ENCODE measurements around the gene CHRNB4.

The CHRNB4 gene

DNA sequence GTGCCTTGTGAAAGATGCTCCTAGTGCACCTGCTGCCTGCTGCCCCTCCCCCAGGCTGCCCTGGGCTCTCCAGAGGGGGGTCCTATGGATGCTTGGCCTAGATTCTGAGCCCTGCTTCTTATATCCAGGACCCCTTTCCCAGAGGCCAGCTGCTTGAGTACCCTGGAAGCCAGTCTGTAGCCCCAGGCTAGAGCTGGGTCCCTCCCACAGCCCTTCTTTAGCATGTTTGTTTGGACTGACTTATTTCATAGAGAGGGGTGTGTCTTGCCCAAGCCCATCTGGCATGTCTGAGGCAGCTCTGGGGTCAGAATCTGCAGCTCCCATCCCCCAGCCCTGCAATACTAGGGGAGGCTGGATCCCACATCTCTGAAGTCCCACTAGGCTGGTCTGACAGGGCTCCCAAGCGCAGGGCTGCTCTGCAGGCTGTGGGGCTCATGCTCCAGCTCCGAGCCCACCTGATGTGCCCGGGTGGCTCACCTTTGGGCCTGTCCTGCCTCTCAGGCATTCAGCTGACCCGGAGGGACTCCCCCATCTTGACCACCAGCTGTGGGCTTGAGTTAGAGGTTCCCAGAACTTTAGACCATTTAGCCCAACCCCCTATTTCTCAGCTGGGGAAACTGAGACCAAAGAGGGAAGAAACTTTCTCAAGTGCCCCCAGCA is 3.1 kb downstream of the CHRNB4 start:
- no peak for TF ChIP-seq SIN3A (IDR thresholded peaks at IDR 0.05; ENCODE audit: borderline replicate concordance, insufficient read depth, low read length)
- no peak for TF ChIP-seq TAF1 (IDR thresholded peaks at IDR 0.05; ENCODE audit: borderline replicate concordance, insufficient read depth, low read length)
- TF ChIP-seq, protein P1, sequence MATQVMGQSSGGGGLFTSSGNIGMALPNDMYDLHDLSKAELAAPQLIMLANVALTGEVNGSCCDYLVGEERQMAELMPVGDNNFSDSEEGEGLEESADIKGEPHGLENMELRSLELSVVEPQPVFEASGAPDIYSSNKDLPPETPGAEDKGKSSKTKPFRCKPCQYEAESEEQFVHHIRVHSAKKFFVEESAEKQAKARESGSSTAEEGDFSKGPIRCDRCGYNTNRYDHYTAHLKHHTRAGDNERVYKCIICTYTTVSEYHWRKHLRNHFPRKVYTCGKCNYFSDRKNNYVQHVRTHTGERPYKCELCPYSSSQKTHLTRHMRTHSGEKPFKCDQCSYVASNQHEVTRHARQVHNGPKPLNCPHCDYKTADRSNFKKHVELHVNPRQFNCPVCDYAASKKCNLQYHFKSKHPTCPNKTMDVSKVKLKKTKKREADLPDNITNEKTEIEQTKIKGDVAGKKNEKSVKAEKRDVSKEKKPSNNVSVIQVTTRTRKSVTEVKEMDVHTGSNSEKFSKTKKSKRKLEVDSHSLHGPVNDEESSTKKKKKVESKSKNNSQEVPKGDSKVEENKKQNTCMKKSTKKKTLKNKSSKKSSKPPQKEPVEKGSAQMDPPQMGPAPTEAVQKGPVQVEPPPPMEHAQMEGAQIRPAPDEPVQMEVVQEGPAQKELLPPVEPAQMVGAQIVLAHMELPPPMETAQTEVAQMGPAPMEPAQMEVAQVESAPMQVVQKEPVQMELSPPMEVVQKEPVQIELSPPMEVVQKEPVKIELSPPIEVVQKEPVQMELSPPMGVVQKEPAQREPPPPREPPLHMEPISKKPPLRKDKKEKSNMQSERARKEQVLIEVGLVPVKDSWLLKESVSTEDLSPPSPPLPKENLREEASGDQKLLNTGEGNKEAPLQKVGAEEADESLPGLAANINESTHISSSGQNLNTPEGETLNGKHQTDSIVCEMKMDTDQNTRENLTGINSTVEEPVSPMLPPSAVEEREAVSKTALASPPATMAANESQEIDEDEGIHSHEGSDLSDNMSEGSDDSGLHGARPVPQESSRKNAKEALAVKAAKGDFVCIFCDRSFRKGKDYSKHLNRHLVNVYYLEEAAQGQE (IDR thresholded peaks at IDR 0.05; ENCODE audit: insufficient read depth in 1 of 2, low read depth in 2 of 2, low read length in 2 of 2) = no peak
- no peak for TF ChIP-seq FOXP2 (optimal IDR thresholded peaks at IDR 0.05; ENCODE audit: borderline replicate concordance, extremely low read depth, extremely low read length, insufficient read depth)
- no peak for TF ChIP-seq POLR2AphosphoS5 (IDR thresholded peaks at IDR 0.05; ENCODE audit: low read depth, low read length)

DNA sequence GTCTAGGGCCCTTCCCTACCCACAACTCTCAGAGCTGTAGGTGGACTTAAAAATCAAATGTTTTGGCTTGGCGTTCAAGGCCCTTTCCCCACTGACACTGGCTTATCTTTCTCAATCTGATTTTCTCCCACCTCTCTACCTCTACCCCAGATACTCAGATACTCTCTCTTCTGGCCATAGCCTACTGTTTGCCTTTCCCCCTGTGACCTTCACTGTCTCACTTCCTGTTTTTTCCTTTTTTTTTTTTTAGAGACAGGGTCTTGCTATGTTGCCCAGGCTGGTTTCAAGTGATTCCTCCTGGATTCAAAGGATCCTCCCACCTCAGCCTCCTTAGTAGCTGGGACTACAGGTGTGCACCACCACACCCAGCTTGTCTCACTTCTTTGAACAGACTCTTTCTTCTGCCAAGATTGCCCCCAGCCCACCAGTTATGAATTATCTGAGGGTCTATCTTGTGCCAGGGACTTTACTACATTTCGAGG is 4.6 kb downstream of the CHRNB4 start:
- TF ChIP-seq SIN3A (IDR thresholded peaks at IDR 0.05; ENCODE audit: borderline replicate concordance, insufficient read depth, low read length) = no peak

DNA sequence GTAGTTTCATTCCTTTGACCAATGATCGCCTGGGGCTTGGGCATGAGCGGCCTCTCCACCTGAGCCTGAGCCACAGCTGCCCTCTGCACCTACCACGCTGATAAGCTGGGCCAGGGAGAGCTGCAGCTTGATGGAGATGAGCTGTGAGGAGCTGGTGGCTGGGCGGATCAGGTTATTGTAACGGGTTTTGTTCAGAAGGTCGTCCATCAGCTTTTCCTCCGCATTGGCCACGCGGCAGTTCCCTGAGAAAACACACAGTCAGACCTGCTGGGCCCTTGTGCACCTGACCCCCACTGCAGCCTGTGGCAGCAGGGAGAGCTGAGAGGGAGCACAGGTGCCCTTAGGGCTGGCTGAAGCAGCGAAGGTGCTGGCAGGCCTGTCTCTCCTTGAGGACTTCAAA is 5.7 kb downstream of the CHRNB4 start:
- no peak for TF ChIP-seq SIN3A (IDR thresholded peaks at IDR 0.05; ENCODE audit: borderline replicate concordance, insufficient read depth, low read length)
- no peak for TF ChIP-seq TAF1 (IDR thresholded peaks at IDR 0.05; ENCODE audit: borderline replicate concordance, insufficient read depth, low read length)
- TF ChIP-seq POLR2AphosphoS5 (IDR thresholded peaks at IDR 0.05; ENCODE audit: low read depth, low read length) = no peak
- TF ChIP-seq, protein P1 (IDR thresholded peaks at IDR 0.05; ENCODE audit: insufficient read depth in 1 of 2, low read depth in 2 of 2, low read length in 2 of 2) = no peak
- TF ChIP-seq FOXP2 (optimal IDR thresholded peaks at IDR 0.05; ENCODE audit: borderline replicate concordance, extremely low read depth, extremely low read length, insufficient read depth) = no peak

DNA sequence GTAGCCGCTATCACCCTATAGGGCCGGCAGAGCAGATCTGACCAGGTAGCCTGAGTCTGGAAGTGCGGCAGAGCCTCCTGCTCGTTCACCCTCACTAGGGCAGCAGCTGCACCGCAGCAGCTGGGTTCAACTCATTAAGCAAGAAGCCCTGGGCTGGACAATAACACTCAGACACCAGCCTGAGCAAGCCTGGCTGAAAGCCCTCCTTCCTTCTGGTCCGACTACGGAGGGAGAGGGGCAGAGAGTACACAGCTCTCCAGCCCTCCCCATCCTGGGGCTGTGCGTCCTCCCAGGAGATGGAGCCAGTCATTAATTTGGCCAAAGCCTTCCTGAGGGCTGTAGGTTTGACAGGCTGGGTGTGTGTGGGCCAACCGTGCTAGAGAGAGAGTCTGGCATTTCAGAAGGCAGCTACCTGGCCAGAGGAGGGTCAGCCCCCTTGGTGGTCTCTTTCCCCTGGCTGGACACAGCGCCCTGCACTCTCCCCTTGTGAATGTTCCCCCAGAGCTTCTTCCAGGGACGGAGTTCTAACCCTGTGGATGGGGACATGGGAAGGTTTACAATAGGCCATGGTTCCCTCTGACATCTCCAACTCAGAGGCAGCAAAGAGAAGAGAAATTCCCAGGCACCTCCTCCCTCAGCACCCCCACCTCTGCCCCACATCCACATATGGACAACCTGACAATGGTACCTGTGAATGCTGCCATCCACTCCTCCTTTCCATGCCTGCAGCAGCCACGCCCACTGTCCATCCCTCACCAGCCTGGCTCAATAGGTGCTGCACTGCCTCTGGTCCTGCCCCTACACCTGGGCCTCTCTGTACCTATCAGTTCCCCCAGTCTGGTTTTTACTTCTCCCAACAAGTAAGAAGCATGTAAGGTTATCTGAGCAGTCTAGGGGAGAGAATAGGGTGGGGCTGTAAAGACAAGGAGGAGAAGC is 6.5 kb downstream of the CHRNB4 start:
- TF ChIP-seq POLR2AphosphoS5 (IDR thresholded peaks at IDR 0.05; ENCODE audit: low read depth, low read length) = no peak

DNA sequence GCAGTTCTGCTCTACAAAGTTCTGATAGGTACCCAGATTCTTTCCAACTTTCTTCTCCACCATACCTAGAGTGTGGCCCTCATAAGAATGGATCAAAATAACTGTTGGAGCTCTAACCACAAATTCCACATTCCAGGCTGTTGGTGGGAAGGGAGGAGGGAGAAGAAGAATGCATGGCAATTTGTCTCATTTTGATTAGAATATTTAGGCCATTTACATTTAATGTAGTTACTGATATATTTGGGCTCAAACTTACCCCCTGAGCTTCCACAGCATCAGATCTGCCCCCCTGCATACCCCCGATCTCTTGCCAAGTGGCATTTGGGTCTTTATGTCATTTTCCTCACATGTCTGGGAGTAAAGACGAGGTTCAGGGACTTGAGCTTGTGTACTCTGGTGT is 7.7 kb downstream of the CHRNB4 start:
- TF ChIP-seq TAF1 (IDR thresholded peaks at IDR 0.05; ENCODE audit: borderline replicate concordance, insufficient read depth, low read length) (no peak), POLR2AphosphoS5 (IDR thresholded peaks at IDR 0.05; ENCODE audit: low read depth, low read length) (no peak), SIN3A (IDR thresholded peaks at IDR 0.05; ENCODE audit: borderline replicate concordance, insufficient read depth, low read length) (no peak), FOXP2 (optimal IDR thresholded peaks at IDR 0.05; ENCODE audit: borderline replicate concordance, extremely low read depth, extremely low read length, insufficient read depth) (no peak)
- TF ChIP-seq, protein P1 (IDR thresholded peaks at IDR 0.05; ENCODE audit: insufficient read depth in 1 of 2, low read depth in 2 of 2, low read length in 2 of 2) = no peak

All from PFSK-1 (cell line).